D721Med (cell line): ENCODE data around the gene DOCK9.

Experiments used
- DNase-seq: peaks from one replicate; pipeline ENCODE4 v3.0.0; 2011; ENCODE audit warnings: low spot score; ENCODE audit not compliant: insufficient read length
- FAIRE-seq: peaks from 2 replicates; lab custom pipeline; 2011; peaks lifted over from hg19 to GRCh38; lab: Jason Lieb, UNC
- CTCF ChIP-seq: IDR thresholded peaks from 2 replicates; pipeline ENCODE4 v1.5.1; 2012; ENCODE audit warnings: mild to moderate bottlenecking, control low read depth; ENCODE audit not compliant: insufficient read depth; ENCODE audit errors: missing control alignments

The DOCK9 gene

GRCh38 chr13:98783856-98784478, 193.9 kb downstream of the DOCK9 start:
- FAIRE-seq (no peak), DNase-seq (no peak)
- TF ChIP-seq CTCF = no peak

- DNase-seq (no peak), FAIRE-seq (no peak)
Observed at GRCh38 chr13:98782654-98783053, 195.2 kb downstream of the DOCK9 start.

GRCh38 chr13:98781905-98782304, 196.0 kb downstream of the DOCK9 start:
- TF ChIP-seq CTCF = no peak
- no peak for FAIRE-seq
- DNase-seq = no peak

More at GRCh38 chr13:98782654-98783053, 195.2 kb downstream of the DOCK9 start:
- TF ChIP-seq CTCF = no peak

GRCh38 chr13:98781470-98781869, 196.4 kb downstream of the DOCK9 start:
- FAIRE-seq (no peak), DNase-seq (no peak)
- TF ChIP-seq CTCF = no peak

- DNase-seq (no peak), FAIRE-seq (no peak)
- no peak for TF ChIP-seq CTCF
Observed at GRCh38 chr13:98781045-98781444, 196.8 kb downstream of the DOCK9 start.

- no peak for DNase-seq
- TF ChIP-seq CTCF = no peak
- no peak for FAIRE-seq
Observed at GRCh38 chr13:98780451-98780850, 197.4 kb downstream of the DOCK9 start.

GRCh38 chr13:98779695-98780094, 198.2 kb downstream of the DOCK9 start:
- FAIRE-seq = no peak
- DNase-seq = no peak
- no peak for TF ChIP-seq CTCF
